Measurements from ENCODE around the gene CSF2RB.

- no peak for TF ChIP-seq CTCF (IDR thresholded peaks at IDR 0.05)
- TF ChIP-seq POLR2A (IDR thresholded peaks at IDR 0.05) = no peak
- no peak for TF ChIP-seq EP300 (IDR thresholded peaks at IDR 0.05)
Measured at GRCh38 chr22:36966851-36967540, 53.6 kb downstream of the CSF2RB start.

All from tibial nerve (tissue), 4 donors.